Neural cell (in vitro differentiated cells): ENCODE results near the gene FLAD1. TPM values are rescaled to one million over a fixed set of nuclear protein-coding genes. Genes with fewer than 3 reads are reported as not detected.

ENCODE experiments used
- H2AFZ ChIP-seq: fragments of 200-600, 300-800 bp; sonication (generic), shearing (Covaris generic); 2 replicates; pipeline ENCODE4 v1.6.0; 2014; ENCODE audit warnings: low read depth, mild to moderate bottlenecking, antibody characterized with exemption, low read length, moderate library complexity
- H3F3A ChIP-seq: fragments of 200-600 bp; shearing (Covaris generic); 2 replicates; pipeline ENCODE4 v1.6.1; 2016; ENCODE audit warnings: mild to moderate bottlenecking, moderate library complexity, mixed read lengths, antibody characterized with exemption, low read length; ENCODE audit not compliant: insufficient read depth, poor library complexity, severe bottlenecking
- H3K27ac ChIP-seq: fragments of 200-600, 300-800 bp; sonication (generic), shearing (Covaris generic); 2 replicates; pipeline ENCODE4 v1.5.1; 2014; ENCODE audit warnings: mild to moderate bottlenecking, low read length, moderate library complexity
- H3K27me3 ChIP-seq: fragments of 300-800, 200-600 bp; sonication (generic), shearing (Covaris generic); 2 replicates; pipeline ENCODE4 v1.6.0; 2014; ENCODE audit warnings: mild to moderate bottlenecking, low read depth, low read length, moderate library complexity; ENCODE audit not compliant: insufficient read depth
- H3K36me3 ChIP-seq: fragments of 300-800, 200-600 bp; sonication (generic), shearing (Covaris generic); 2 replicates; pipeline ENCODE4 v1.5.1; 2014; ENCODE audit warnings: mild to moderate bottlenecking, antibody characterized with exemption, low read length, moderate library complexity; ENCODE audit not compliant: insufficient read depth
- H3K4me2 ChIP-seq: fragments of 300-800, 200-600 bp; sonication (generic), shearing (Covaris generic); 2 replicates; pipeline ENCODE4 v1.6.0; 2014; ENCODE audit warnings: mild to moderate bottlenecking, low read length
- H3K4me3 ChIP-seq: fragments of 300-800, 200-600 bp; sonication (generic), shearing (Covaris generic); 2 replicates; pipeline ENCODE4 v1.5.1; 2014; ENCODE audit warnings: mild to moderate bottlenecking, low read length, moderate library complexity
- H3K79me2 ChIP-seq: fragments of 200-600 bp; shearing (Covaris generic); replicated peaks from 2 replicates; pipeline ENCODE4 v1.6.0; 2014; ENCODE audit warnings: mild to moderate bottlenecking, low read length, moderate library complexity; ENCODE audit not compliant: insufficient read depth
- H3K9ac ChIP-seq: fragments of 300-800, 200-600 bp; sonication (generic), shearing (Covaris generic); 2 replicates; pipeline ENCODE4 v1.6.1; 2016; ENCODE audit warnings: mild to moderate bottlenecking, low read length, mixed read lengths
- H3K9me2 ChIP-seq: fragments of 200-600 bp; shearing (Covaris generic); 2 replicates; pipeline ENCODE4 v1.6.1; 2016; ENCODE audit warnings: mild to moderate bottlenecking, low read length, mixed read lengths; ENCODE audit not compliant: insufficient read depth
- H3K9me3 ChIP-seq: fragments of 200-600, 300-800 bp; sonication (generic), shearing (Covaris generic); 2 replicates; pipeline ENCODE4 v1.6.1; 2016; ENCODE audit warnings: mild to moderate bottlenecking, mixed run types, low read length, moderate library complexity, mixed read lengths
- H4K20me1 ChIP-seq: fragments of 200-600 bp; shearing (Covaris generic); 2 replicates; pipeline ENCODE4 v1.6.1; 2016; ENCODE audit warnings: mild to moderate bottlenecking, mixed run types; ENCODE audit not compliant: insufficient read depth
- CTCF ChIP-seq: fragments of 450-650 bp; IDR thresholded peaks from 2 replicates; pipeline ENCODE4 v1.5.1; 2014; ENCODE audit warnings: antibody characterized with exemption, mild to moderate bottlenecking, moderate library complexity; ENCODE audit not compliant: poor library complexity, severe bottlenecking
- EP300 ChIP-seq: fragments of 450-650 bp; conservative IDR thresholded peaks from 2 replicates; pipeline ENCODE4 v1.6.1; 2014; ENCODE audit warnings: antibody characterized with exemption, mild to moderate bottlenecking, moderate library complexity; ENCODE audit not compliant: poor library complexity, severe bottlenecking
- EZH2 ChIP-seq: fragments of 200-600, 300-800 bp; shearing (Covaris generic), sonication (generic); IDR thresholded peaks from 2 replicates; pipeline ENCODE4 v1.6.1; 2014; ENCODE audit warnings: antibody characterized with exemption, low read length, borderline replicate concordance, mild to moderate bottlenecking; ENCODE audit not compliant: insufficient read depth, poor library complexity, severe bottlenecking
- MXI1 ChIP-seq: fragments of 450-650 bp; conservative IDR thresholded peaks from 2 replicates; pipeline ENCODE4 v1.6.1; 2014; ENCODE audit warnings: antibody characterized with exemption, mild to moderate bottlenecking; ENCODE audit not compliant: poor library complexity, severe bottlenecking
- POLR2AphosphoS5 ChIP-seq: IDR thresholded peaks from 2 replicates; pipeline ENCODE4 v1.6.1; 2012
- RAD21 ChIP-seq: fragments of 450-650 bp; conservative IDR thresholded peaks from 2 replicates; pipeline ENCODE4 v1.6.1; 2014; ENCODE audit warnings: antibody characterized with exemption, mild to moderate bottlenecking, moderate library complexity
- SMC3 ChIP-seq: fragments of 450-650 bp; conservative IDR thresholded peaks from 2 replicates; pipeline ENCODE4 v1.6.1; 2014; ENCODE audit warnings: antibody characterized with exemption, mild to moderate bottlenecking, moderate library complexity; ENCODE audit not compliant: poor library complexity
- TAF1 ChIP-seq: IDR thresholded peaks from 2 replicates; pipeline ENCODE4 v1.6.1; 2012; ENCODE audit warnings: low read depth
- polyA plus RNA-seq: library from polyadenylated mRNA; depleted of rRNA; stranded (reverse); fragments of >200 nt; gene quantifications from 2 replicates; pipeline ENCODE4 v1.2.3, GENCODE V29; 2014
- TF ChIP-seq, protein P1 (sequence below): IDR thresholded peaks from 2 replicates; pipeline ENCODE4 v1.6.1; 2012; ENCODE audit warnings: borderline replicate concordance

The FLAD1 gene
- polyA plus RNA-seq, 1 donor from 2014 or later: 68.6 TPM

DNA sequence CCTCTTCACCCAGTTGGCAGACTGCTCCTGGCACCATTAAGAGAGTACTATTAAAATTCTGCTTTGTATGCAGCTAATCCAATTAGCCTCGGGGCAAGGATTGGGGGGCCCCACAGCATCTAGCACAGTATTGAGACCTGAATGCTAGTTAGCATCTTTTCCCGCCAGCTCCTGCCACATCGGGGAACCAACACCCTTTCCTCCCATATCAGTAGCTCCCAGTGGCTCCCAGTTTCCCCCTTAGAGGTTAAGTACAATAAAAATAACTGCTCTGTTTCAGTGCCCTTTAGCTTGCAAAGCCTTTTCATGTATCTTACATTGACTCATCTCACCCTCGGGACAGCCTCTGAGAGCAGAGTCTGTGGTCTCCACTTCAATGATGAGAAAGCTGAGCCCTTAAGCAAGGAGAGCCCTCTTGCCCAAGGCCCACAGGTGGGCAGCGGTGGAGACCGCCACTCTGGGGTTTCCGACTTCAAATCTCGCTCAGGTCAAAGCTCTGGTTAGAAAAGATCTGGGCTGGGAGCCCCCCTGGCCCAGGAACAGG is 42.4 kb upstream of the FLAD1 start:
- Histone ChIP-seq H3K9ac (no peak overlapping the region), H3K9me3 (no peaks in the 10 kb centered on the region), H3K27ac (no peak overlapping the region), H4K20me1 (no peaks in the 10 kb centered on the region), H3K36me3 (no peaks in the 10 kb centered on the region), H3F3A (no peaks in the 10 kb centered on the region), H3K27me3 (no peaks in the 10 kb centered on the region), H3K9me2 (no peaks in the 10 kb centered on the region), H2AFZ (no peak overlapping the region), H3K79me2 (no peaks in the 10 kb centered on the region), H3K4me2 (no peak overlapping the region), H3K4me3 (no peak overlapping the region)
- TF ChIP-seq POLR2AphosphoS5 (no peak), TAF1 (no peak), EZH2 (no peak), MXI1 (no peak), SMC3 (no peak), EP300 (no peak), RAD21 (no peak)

DNA sequence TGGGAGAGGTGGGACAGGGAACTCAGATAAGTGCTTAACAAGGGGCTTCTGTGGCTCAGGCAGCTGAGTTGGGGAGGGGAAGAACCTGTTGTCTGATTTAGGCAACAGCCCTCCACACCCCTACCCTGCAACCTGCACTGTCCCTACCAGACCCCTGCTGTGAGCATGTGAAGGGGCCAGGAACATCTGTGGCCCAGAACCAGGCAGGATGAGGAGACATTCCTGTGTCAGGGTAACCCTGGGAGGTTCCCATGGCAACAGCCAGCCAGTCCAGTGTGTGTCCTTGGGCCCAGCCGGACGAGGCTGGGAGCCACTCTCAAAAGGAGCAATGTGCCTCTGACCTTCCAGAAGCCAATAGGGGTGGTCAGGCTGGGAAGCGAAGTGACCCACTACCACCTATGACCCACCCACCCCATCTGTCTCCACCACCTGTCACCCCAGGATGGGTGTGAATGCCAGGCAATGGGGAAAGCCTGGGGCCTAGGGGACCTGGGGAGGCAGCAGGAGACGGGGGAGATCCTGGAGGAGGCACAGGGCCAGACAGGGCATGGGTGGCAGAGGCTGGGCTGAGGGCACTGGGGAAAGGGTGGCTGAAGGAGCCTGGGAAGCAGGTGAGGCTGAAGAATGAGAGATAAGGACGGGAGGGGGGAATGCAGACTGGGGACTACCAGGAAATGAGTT is 41.7 kb upstream of the FLAD1 start:
- Histone ChIP-seq H3K4me3 (no peak overlapping the region), H2AFZ (no peak overlapping the region), H3K4me2 (no peak overlapping the region), H3K27me3 (no peaks in the 10 kb centered on the region), H3F3A (no peaks in the 10 kb centered on the region), H3K9me3 (no peaks in the 10 kb centered on the region), H3K9me2 (no peaks in the 10 kb centered on the region), H3K9ac (no peak overlapping the region), H3K79me2 (no peaks in the 10 kb centered on the region), H3K36me3 (no peaks in the 10 kb centered on the region), H3K27ac (no peak overlapping the region), H4K20me1 (no peaks in the 10 kb centered on the region)
- TF ChIP-seq, protein P1, sequence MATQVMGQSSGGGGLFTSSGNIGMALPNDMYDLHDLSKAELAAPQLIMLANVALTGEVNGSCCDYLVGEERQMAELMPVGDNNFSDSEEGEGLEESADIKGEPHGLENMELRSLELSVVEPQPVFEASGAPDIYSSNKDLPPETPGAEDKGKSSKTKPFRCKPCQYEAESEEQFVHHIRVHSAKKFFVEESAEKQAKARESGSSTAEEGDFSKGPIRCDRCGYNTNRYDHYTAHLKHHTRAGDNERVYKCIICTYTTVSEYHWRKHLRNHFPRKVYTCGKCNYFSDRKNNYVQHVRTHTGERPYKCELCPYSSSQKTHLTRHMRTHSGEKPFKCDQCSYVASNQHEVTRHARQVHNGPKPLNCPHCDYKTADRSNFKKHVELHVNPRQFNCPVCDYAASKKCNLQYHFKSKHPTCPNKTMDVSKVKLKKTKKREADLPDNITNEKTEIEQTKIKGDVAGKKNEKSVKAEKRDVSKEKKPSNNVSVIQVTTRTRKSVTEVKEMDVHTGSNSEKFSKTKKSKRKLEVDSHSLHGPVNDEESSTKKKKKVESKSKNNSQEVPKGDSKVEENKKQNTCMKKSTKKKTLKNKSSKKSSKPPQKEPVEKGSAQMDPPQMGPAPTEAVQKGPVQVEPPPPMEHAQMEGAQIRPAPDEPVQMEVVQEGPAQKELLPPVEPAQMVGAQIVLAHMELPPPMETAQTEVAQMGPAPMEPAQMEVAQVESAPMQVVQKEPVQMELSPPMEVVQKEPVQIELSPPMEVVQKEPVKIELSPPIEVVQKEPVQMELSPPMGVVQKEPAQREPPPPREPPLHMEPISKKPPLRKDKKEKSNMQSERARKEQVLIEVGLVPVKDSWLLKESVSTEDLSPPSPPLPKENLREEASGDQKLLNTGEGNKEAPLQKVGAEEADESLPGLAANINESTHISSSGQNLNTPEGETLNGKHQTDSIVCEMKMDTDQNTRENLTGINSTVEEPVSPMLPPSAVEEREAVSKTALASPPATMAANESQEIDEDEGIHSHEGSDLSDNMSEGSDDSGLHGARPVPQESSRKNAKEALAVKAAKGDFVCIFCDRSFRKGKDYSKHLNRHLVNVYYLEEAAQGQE: no peak
- TF ChIP-seq RAD21 (no peak), POLR2AphosphoS5 (no peak), TAF1 (no peak), EP300 (no peak), EZH2 (no peak)

- TF ChIP-seq EP300 (no peak), RAD21 (peak; percentile 84), SMC3 (peak; percentile 89), CTCF (peak; percentile 84)
- no peak overlapping the region for H2AFZ ChIP-seq
- H3K9me3 ChIP-seq: no peaks in the 10 kb centered on the region
- H3K9me2 ChIP-seq: no peaks in the 10 kb centered on the region
- no peak overlapping the region for H3K4me2 ChIP-seq
- H3K9ac ChIP-seq: no peak overlapping the region
- H3K36me3 ChIP-seq: no peaks in the 10 kb centered on the region
- no peaks in the 10 kb centered on the region for H4K20me1 ChIP-seq
- no peaks in the 10 kb centered on the region for H3K27me3 ChIP-seq
- H3K4me3 ChIP-seq: no peak overlapping the region
- no peaks in the 10 kb centered on the region for H3F3A ChIP-seq
- H3K79me2 ChIP-seq: no peaks in the 10 kb centered on the region
- H3K27ac ChIP-seq: no peak overlapping the region
Observed at GRCh38 chr1:154943649-154944400, 39.3 kb upstream of the FLAD1 start.
